Measurements from ENCODE around the gene FOXB1.

Gene FOXB1

GRCh38 chr15:60054472-60054871 is 50.4 kb downstream of the FOXB1 start:
- no peak for TF ChIP-seq ZFX (IDR thresholded peaks at IDR 0.05; ENCODE audit: borderline replicate concordance)
- TF ChIP-seq, protein P1, sequence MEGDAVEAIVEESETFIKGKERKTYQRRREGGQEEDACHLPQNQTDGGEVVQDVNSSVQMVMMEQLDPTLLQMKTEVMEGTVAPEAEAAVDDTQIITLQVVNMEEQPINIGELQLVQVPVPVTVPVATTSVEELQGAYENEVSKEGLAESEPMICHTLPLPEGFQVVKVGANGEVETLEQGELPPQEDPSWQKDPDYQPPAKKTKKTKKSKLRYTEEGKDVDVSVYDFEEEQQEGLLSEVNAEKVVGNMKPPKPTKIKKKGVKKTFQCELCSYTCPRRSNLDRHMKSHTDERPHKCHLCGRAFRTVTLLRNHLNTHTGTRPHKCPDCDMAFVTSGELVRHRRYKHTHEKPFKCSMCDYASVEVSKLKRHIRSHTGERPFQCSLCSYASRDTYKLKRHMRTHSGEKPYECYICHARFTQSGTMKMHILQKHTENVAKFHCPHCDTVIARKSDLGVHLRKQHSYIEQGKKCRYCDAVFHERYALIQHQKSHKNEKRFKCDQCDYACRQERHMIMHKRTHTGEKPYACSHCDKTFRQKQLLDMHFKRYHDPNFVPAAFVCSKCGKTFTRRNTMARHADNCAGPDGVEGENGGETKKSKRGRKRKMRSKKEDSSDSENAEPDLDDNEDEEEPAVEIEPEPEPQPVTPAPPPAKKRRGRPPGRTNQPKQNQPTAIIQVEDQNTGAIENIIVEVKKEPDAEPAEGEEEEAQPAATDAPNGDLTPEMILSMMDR (IDR thresholded peaks at IDR 0.05) = no peak
- no peak overlapping the region for H3K27ac ChIP-seq
